ENCODE results near the gene HOXC10. TPM values are rescaled to one million over a fixed set of nuclear protein-coding genes. Genes with fewer than 3 reads are reported as not detected.

Gene HOXC10
- total and polyA plus RNA-seq, 5 donors, result not detected

- 21% methylated on average over 24 of the region's 24 CpGs for WGBS
- Histone ChIP-seq H3K9me3 (ENCODE audit: control insufficient read depth, low read length) (no peaks in the 10 kb centered on the region), H3K4me3 (ENCODE audit: low read length) (no peak overlapping the region), H3K4me1 (ENCODE audit: control insufficient read depth, insufficient read depth, low read length) (no peaks in the 10 kb centered on the region), H3K27ac (ENCODE audit: low read length) (no peak overlapping the region), H3K27me3 (ENCODE audit: control insufficient read depth, insufficient read depth) (peaks cover 2% of the 10 kb centered on the region)
- DNase-seq (no peak), ATAC-seq (no peak)
- intact Hi-C loops (cut with DNase I), result no loop called here
Measured at GRCh38 chr12:53968214-53969127, 16.5 kb upstream of the HOXC10 start.

GRCh38 chr12:53969588-53970259, 15.2 kb upstream of the HOXC10 start:
- 16% methylated on average over 12 of the region's 12 CpGs for WGBS
- H3K4me3 ChIP-seq (ENCODE audit: low read length), result no peak overlapping the region
- no peaks in the 10 kb centered on the region for H3K9me3 ChIP-seq (ENCODE audit: control insufficient read depth, low read length)
- H3K27ac ChIP-seq (ENCODE audit: low read length), result no peak overlapping the region
- H3K4me1 ChIP-seq (ENCODE audit: control insufficient read depth, insufficient read depth, low read length), result no peaks in the 10 kb centered on the region
- H3K27me3 ChIP-seq (ENCODE audit: control insufficient read depth, insufficient read depth), result peaks cover 1% of the 10 kb centered on the region
- DNase-seq (no peak), ATAC-seq (no peak)
- intact Hi-C loops (cut with DNase I), result no loop called here

GRCh38 chr12:53970451-53970850, 14.5 kb upstream of the HOXC10 start:
- H3K9me3 ChIP-seq (ENCODE audit: control insufficient read depth, low read length), result no peaks in the 10 kb centered on the region
- H3K27me3 ChIP-seq (ENCODE audit: control insufficient read depth, insufficient read depth), result no peaks in the 10 kb centered on the region
- H3K4me1 ChIP-seq (ENCODE audit: control insufficient read depth, insufficient read depth, low read length), result no peaks in the 10 kb centered on the region
- 23% methylated on average over 4 of the region's 4 CpGs for WGBS
- intact Hi-C loops (cut with DNase I), result no loop called here
- ATAC-seq, result no peak
- DNase-seq, result no peak
- H3K4me3 ChIP-seq (ENCODE audit: low read length), result no peak overlapping the region
- no peak overlapping the region for H3K27ac ChIP-seq (ENCODE audit: low read length)

- H3K4me1 ChIP-seq (ENCODE audit: control insufficient read depth, insufficient read depth, low read length), result no peaks in the 10 kb centered on the region
- WGBS, result 55% methylated on average over 3 of the region's 3 CpGs
- no peak for DNase-seq
- no peak overlapping the region for H3K4me3 ChIP-seq (ENCODE audit: low read length)
- intact Hi-C loops (cut with DNase I), result no loop called here
- ATAC-seq, result no peak
- H3K27ac ChIP-seq (ENCODE audit: low read length), result no peak overlapping the region
- no peaks in the 10 kb centered on the region for H3K9me3 ChIP-seq (ENCODE audit: control insufficient read depth, low read length)
- H3K27me3 ChIP-seq (ENCODE audit: control insufficient read depth, insufficient read depth), result no peaks in the 10 kb centered on the region
Measured at GRCh38 chr12:53971129-53971528, 13.8 kb upstream of the HOXC10 start.

- Histone ChIP-seq H3K27ac (ENCODE audit: low read length) (no peak overlapping the region), H3K9me3 (ENCODE audit: control insufficient read depth, low read length) (no peaks in the 10 kb centered on the region), H3K4me3 (ENCODE audit: low read length) (no peak overlapping the region), H3K27me3 (ENCODE audit: control insufficient read depth, insufficient read depth) (no peaks in the 10 kb centered on the region), H3K4me1 (ENCODE audit: control insufficient read depth, insufficient read depth, low read length) (no peaks in the 10 kb centered on the region)
- WGBS, result 23% methylated on average over 2 of the region's 2 CpGs
- intact Hi-C loops (cut with DNase I), result no loop called here
- DNase-seq, result no peak
- ATAC-seq, result no peak
Measured at GRCh38 chr12:53971686-53972085, 13.3 kb upstream of the HOXC10 start.

GRCh38 chr12:53972152-53972702, 12.7 kb upstream of the HOXC10 start:
- Histone ChIP-seq H3K4me1 (ENCODE audit: control insufficient read depth, insufficient read depth, low read length) (no peaks in the 10 kb centered on the region), H3K27ac (ENCODE audit: low read length) (no peak overlapping the region), H3K4me3 (ENCODE audit: low read length) (no peak overlapping the region), H3K27me3 (ENCODE audit: control insufficient read depth, insufficient read depth) (no peaks in the 10 kb centered on the region), H3K9me3 (ENCODE audit: control insufficient read depth, low read length) (no peaks in the 10 kb centered on the region)
- WGBS, result 21% methylated on average over 9 of the region's 9 CpGs
- ATAC-seq (no peak), DNase-seq (no peak)
- intact Hi-C loops (cut with DNase I), result no loop called here

GRCh38 chr12:53972722-53973235, 12.2 kb upstream of the HOXC10 start, which contains the start of gene HOXC11:
Gene HOXC11 (plus strand): TSS chr12:53973126. CDS start chr12:53973242, 116 bp downstream.
- 8% methylated on average over 21 of the region's 21 CpGs for WGBS
- Histone ChIP-seq H3K27me3 (ENCODE audit: control insufficient read depth, insufficient read depth) (no peaks in the 10 kb centered on the region), H3K4me3 (ENCODE audit: low read length) (peak within 1 kb of the TSS; percentile 31), H3K4me1 (ENCODE audit: control insufficient read depth, insufficient read depth, low read length) (no peaks in the 10 kb centered on the region), H3K9me3 (ENCODE audit: control insufficient read depth, low read length) (no peaks in the 10 kb centered on the region), H3K27ac (ENCODE audit: low read length) (no peak within 1 kb of the TSS)
- DNase-seq (no peak), ATAC-seq (no peak)
- intact Hi-C loops (cut with DNase I), result no loop called here

GRCh38 chr12:53973236-53974042, 11.5 kb upstream of the HOXC10 start:
- ATAC-seq (peak in 1 of 2 donors; percentile 34), DNase-seq (peak in 1 of 3 donors; percentile 54)
- Histone ChIP-seq H3K4me3 (ENCODE audit: low read length) (peak overlapping the region; percentile 31), H3K27ac (ENCODE audit: low read length) (no peak overlapping the region), H3K9me3 (ENCODE audit: control insufficient read depth, low read length) (no peaks in the 10 kb centered on the region), H3K4me1 (ENCODE audit: control insufficient read depth, insufficient read depth, low read length) (no peaks in the 10 kb centered on the region), H3K27me3 (ENCODE audit: control insufficient read depth, insufficient read depth) (no peaks in the 10 kb centered on the region)
- WGBS, result 3% methylated on average over 71 of the region's 71 CpGs
- intact Hi-C loops (cut with DNase I), result no loop called here

GRCh38 chr12:53974084-53975063, 10.6 kb upstream of the HOXC10 start, which contains the start of gene HOTAIR:
Gene HOTAIR (minus strand): TSS chr12:53974954.
- Histone ChIP-seq H3K27ac (ENCODE audit: low read length) (no peak within 1 kb of the TSS), H3K9me3 (ENCODE audit: control insufficient read depth, low read length) (no peaks in the 10 kb centered on the region), H3K27me3 (ENCODE audit: control insufficient read depth, insufficient read depth) (no peaks in the 10 kb centered on the region), H3K4me3 (ENCODE audit: low read length) (peak within 1 kb of the TSS; percentile 31), H3K4me1 (ENCODE audit: control insufficient read depth, insufficient read depth, low read length) (no peaks in the 10 kb centered on the region)
- DNase-seq (peak in 1 of 3 donors; percentile 68), ATAC-seq (no peak)
- intact Hi-C loops (cut with DNase I), result no loop called here
- WGBS, result 3% methylated on average over 63 of the region's 63 CpGs
